ENCODE measurements around the gene APBB2. TPM values are rescaled to one million over a fixed set of nuclear protein-coding genes. Genes with fewer than 3 reads are reported as not detected.
"Not testable (repeated sequence)": the region's sequence is repeated elsewhere in the genome, so short reads cannot be mapped to it uniquely, and the experiment has no call there.

Gene APBB2
- total and polyA plus RNA-seq, 8 donors: 4.7 to 55.4 (median 23.1) TPM

- no peaks in the 10 kb centered on the region for H3K9me3 ChIP-seq
- no peak overlapping the region for H3K4me3 ChIP-seq
- H3K27me3 ChIP-seq: no peaks in the 10 kb centered on the region
- TF ChIP-seq POLR2A (IDR thresholded peaks at IDR 0.05): no peak
- no peak for TF ChIP-seq POLR2AphosphoS5 (IDR thresholded peaks at IDR 0.05)
- no peak for TF ChIP-seq CTCF (IDR thresholded peaks at IDR 0.05)
- TF ChIP-seq EP300 (IDR thresholded peaks at IDR 0.05): no peak
- peaks cover under 1 to 88% (median 84%) of the 10 kb centered on the region in 4 donors for H3K36me3 ChIP-seq
- H3K27ac ChIP-seq: no peak overlapping the region
- intact Hi-C loops (cut with DNase I; ENCODE audit: low total_unique reads): no loop called here
- WGBS, 5 donors: 92 to 94% (median 94%) methylated on average over 4 to 5 of the region's 5 CpGs
- no peak for DNase-seq
- H3K4me1 ChIP-seq: no peaks in the 10 kb centered on the region
Observed at GRCh38 chr4:40826821-40827220, 387.5 kb downstream of the APBB2 start.

- no peak for TF ChIP-seq CTCF (IDR thresholded peaks at IDR 0.05)
- Histone ChIP-seq H3K9me3 (no peaks in the 10 kb centered on the region), H3K36me3 (peaks cover 6 to 97% (median 96%) of the 10 kb centered on the region in 4 donors), H3K4me3 (no peak overlapping the region), H3K27ac (peak overlapping the region in 1 of 5 donors; percentile 47), H3K4me1 (no peaks in the 10 kb centered on the region), H3K27me3 (no peaks in the 10 kb centered on the region)
- DNase-seq: no peak
- intact Hi-C loops (cut with DNase I; ENCODE audit: low total_unique reads): no loop called here
- WGBS, 5 donors: 77 to 91% (median 87%) methylated on average over 19 of the region's 19 CpGs
Observed at GRCh38 chr4:40825014-40825838, 389.1 kb downstream of the APBB2 start.

- no peak for TF ChIP-seq EP300 (IDR thresholded peaks at IDR 0.05)
- TF ChIP-seq POLR2A (IDR thresholded peaks at IDR 0.05): no peak
- no peak for TF ChIP-seq CTCF (IDR thresholded peaks at IDR 0.05)
- TF ChIP-seq POLR2AphosphoS5 (IDR thresholded peaks at IDR 0.05): no peak
- H3K9me3 ChIP-seq: no peaks in the 10 kb centered on the region
- H3K4me3 ChIP-seq: no peak overlapping the region
- DNase-seq: no peak
- H3K4me1 ChIP-seq: no peaks in the 10 kb centered on the region
- H3K27ac ChIP-seq: no peak overlapping the region
- WGBS, 5 donors: 82 to 90% (median 85%) methylated on average over 8 of the region's 8 CpGs
- intact Hi-C loops (cut with DNase I; ENCODE audit: low total_unique reads): no loop called here
- H3K27me3 ChIP-seq: no peaks in the 10 kb centered on the region
- H3K36me3 ChIP-seq: peaks cover 6 to 93% (median 79%) of the 10 kb centered on the region in 4 donors
Observed at GRCh38 chr4:40822420-40823166, 391.7 kb downstream of the APBB2 start.

GRCh38 chr4:40820101-40820500 is 394.2 kb downstream of the APBB2 start:
- peaks cover 12 to 92% (median 71%) of the 10 kb centered on the region in 4 donors for H3K36me3 ChIP-seq
- WGBS, 5 donors: 95 to 97% (median 96%) methylated on average over 11 of the region's 11 CpGs
- no peaks in the 10 kb centered on the region for H3K27me3 ChIP-seq
- no peaks in the 10 kb centered on the region for H3K9me3 ChIP-seq
- no peak overlapping the region for H3K4me3 ChIP-seq
- TF ChIP-seq POLR2AphosphoS5 (IDR thresholded peaks at IDR 0.05): no peak
- no peak for TF ChIP-seq POLR2A (IDR thresholded peaks at IDR 0.05)
- TF ChIP-seq EP300 (IDR thresholded peaks at IDR 0.05): no peak
- no peak for TF ChIP-seq CTCF (IDR thresholded peaks at IDR 0.05)
- no peak for DNase-seq
- no peaks in the 10 kb centered on the region for H3K4me1 ChIP-seq
- H3K27ac ChIP-seq: no peak overlapping the region
- intact Hi-C loops (cut with DNase I; ENCODE audit: low total_unique reads): no loop called here

- H3K4me1 ChIP-seq; H3K9me3 ChIP-seq; DNase-seq; H3K27ac ChIP-seq; intact Hi-C loops (cut with DNase I; ENCODE audit: low total_unique reads); H3K4me3 ChIP-seq; H3K27me3 ChIP-seq: not testable (repeated sequence)
- peaks cover 19 to 80% (median 57%) of the 10 kb centered on the region in 4 donors for H3K36me3 ChIP-seq
- WGBS, 5 donors: 88 to 93% (median 89%) methylated on average over 6 of the region's 6 CpGs
Observed at GRCh38 chr4:40817157-40817556, 397.2 kb downstream of the APBB2 start.
